Measurements from ENCODE around the gene WDR62. TPM values are rescaled to one million over a fixed set of nuclear protein-coding genes. Genes with fewer than 3 reads are reported as not detected.

The WDR62 gene
- polyA plus RNA-seq, 1 donor from 2014 or later, result 0.35 TPM

GRCh38 chr19:36093687-36094086 is 39.0 kb downstream of the WDR62 start:
- H3K36me3 ChIP-seq (ENCODE audit: insufficient read depth, low read length), result no peaks in the 10 kb centered on the region
- no peak overlapping the region for H2AFZ ChIP-seq (ENCODE audit: low read depth, low read length)
- H3K27ac ChIP-seq (ENCODE audit: low read length), result no peak overlapping the region
- no peaks in the 10 kb centered on the region for H3F3A ChIP-seq (ENCODE audit: insufficient read depth, low read length, poor library complexity, severe bottlenecking)
- H3K9me3 ChIP-seq (ENCODE audit: low read length), result no peaks in the 10 kb centered on the region
- TF ChIP-seq TAF1 (IDR thresholded peaks at IDR 0.05; ENCODE audit: low read depth), result no peak
- TF ChIP-seq EP300 (conservative IDR thresholded peaks at IDR 0.05; ENCODE audit: poor library complexity, severe bottlenecking), result no peak
- no peak for TF ChIP-seq POLR2AphosphoS5 (IDR thresholded peaks at IDR 0.05)
- TF ChIP-seq SMC3 (conservative IDR thresholded peaks at IDR 0.05; ENCODE audit: poor library complexity), result no peak
- no peak for TF ChIP-seq MXI1 (conservative IDR thresholded peaks at IDR 0.05; ENCODE audit: poor library complexity, severe bottlenecking)
- no peak for TF ChIP-seq RAD21 (conservative IDR thresholded peaks at IDR 0.05)
- TF ChIP-seq, protein P1, sequence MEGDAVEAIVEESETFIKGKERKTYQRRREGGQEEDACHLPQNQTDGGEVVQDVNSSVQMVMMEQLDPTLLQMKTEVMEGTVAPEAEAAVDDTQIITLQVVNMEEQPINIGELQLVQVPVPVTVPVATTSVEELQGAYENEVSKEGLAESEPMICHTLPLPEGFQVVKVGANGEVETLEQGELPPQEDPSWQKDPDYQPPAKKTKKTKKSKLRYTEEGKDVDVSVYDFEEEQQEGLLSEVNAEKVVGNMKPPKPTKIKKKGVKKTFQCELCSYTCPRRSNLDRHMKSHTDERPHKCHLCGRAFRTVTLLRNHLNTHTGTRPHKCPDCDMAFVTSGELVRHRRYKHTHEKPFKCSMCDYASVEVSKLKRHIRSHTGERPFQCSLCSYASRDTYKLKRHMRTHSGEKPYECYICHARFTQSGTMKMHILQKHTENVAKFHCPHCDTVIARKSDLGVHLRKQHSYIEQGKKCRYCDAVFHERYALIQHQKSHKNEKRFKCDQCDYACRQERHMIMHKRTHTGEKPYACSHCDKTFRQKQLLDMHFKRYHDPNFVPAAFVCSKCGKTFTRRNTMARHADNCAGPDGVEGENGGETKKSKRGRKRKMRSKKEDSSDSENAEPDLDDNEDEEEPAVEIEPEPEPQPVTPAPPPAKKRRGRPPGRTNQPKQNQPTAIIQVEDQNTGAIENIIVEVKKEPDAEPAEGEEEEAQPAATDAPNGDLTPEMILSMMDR (IDR thresholded peaks at IDR 0.05; ENCODE audit: poor library complexity, severe bottlenecking), result no peak
- TF ChIP-seq EZH2 (IDR thresholded peaks at IDR 0.05; ENCODE audit: borderline replicate concordance, insufficient read depth, low read length, poor library complexity, severe bottlenecking), result no peak
- TF ChIP-seq REST (IDR thresholded peaks at IDR 0.05; ENCODE audit: borderline replicate concordance), result no peak
- no peaks in the 10 kb centered on the region for H3K27me3 ChIP-seq (ENCODE audit: insufficient read depth, low read depth, low read length)
- H4K20me1 ChIP-seq (ENCODE audit: insufficient read depth), result no peaks in the 10 kb centered on the region
- no peak overlapping the region for H3K4me2 ChIP-seq (ENCODE audit: low read length)
- no peaks in the 10 kb centered on the region for H3K79me2 ChIP-seq (replicated peaks; ENCODE audit: insufficient read depth, low read length)
- no peak overlapping the region for H3K9ac ChIP-seq (ENCODE audit: low read length)
- no peaks in the 10 kb centered on the region for H3K9me2 ChIP-seq (ENCODE audit: insufficient read depth, low read length)
- H3K4me3 ChIP-seq (ENCODE audit: low read length), result no peak overlapping the region

- Histone ChIP-seq H3K9ac (ENCODE audit: low read length) (no peak overlapping the region), H3F3A (ENCODE audit: insufficient read depth, low read length, poor library complexity, severe bottlenecking) (no peaks in the 10 kb centered on the region), H3K4me2 (ENCODE audit: low read length) (no peak overlapping the region), H2AFZ (ENCODE audit: low read depth, low read length) (no peak overlapping the region), H3K27me3 (ENCODE audit: insufficient read depth, low read depth, low read length) (no peaks in the 10 kb centered on the region), H3K9me2 (ENCODE audit: insufficient read depth, low read length) (no peaks in the 10 kb centered on the region), H3K27ac (ENCODE audit: low read length) (no peak overlapping the region), H3K79me2 (replicated peaks; ENCODE audit: insufficient read depth, low read length) (no peaks in the 10 kb centered on the region), H3K36me3 (ENCODE audit: insufficient read depth, low read length) (no peaks in the 10 kb centered on the region), H4K20me1 (ENCODE audit: insufficient read depth) (no peaks in the 10 kb centered on the region), H3K9me3 (ENCODE audit: low read length) (no peaks in the 10 kb centered on the region), H3K4me3 (ENCODE audit: low read length) (no peak overlapping the region)
- TF ChIP-seq EP300 (conservative IDR thresholded peaks at IDR 0.05; ENCODE audit: poor library complexity, severe bottlenecking) (no peak), RAD21 (conservative IDR thresholded peaks at IDR 0.05) (no peak), MXI1 (conservative IDR thresholded peaks at IDR 0.05; ENCODE audit: poor library complexity, severe bottlenecking) (no peak)
Observed at GRCh38 chr19:36097036-36097435, 42.3 kb downstream of the WDR62 start.

All from neural cell (in vitro differentiated cells).